HL-60 (cell line): ENCODE results near the gene SLC26A3.

Source experiments
- DNase-seq, 2 experiments: peaks; one replicate each; pipeline ENCODE4 v3.0.0-alpha.2; 2010 to 2020; ENCODE audit warnings: low read depth in 1 of 2, low spot score in 1 of 2
- H3K27ac ChIP-seq: fragments of 250-450 bp; sonication (Bioruptor Pico); replicated peaks from 2 replicates; pipeline ENCODE4 v1.5.1; 2020; ENCODE audit warnings: mild to moderate bottlenecking, moderate library complexity
- H3K27me3 ChIP-seq: fragments of 250-450 bp; sonication (Bioruptor Pico); 2 replicates; pipeline ENCODE4 v1.5.1; 2021; ENCODE audit warnings: mild to moderate bottlenecking, moderate library complexity; ENCODE audit not compliant: insufficient read depth, poor library complexity, severe bottlenecking
- H3K4me3 ChIP-seq: replicated peaks from 2 replicates; pipeline ENCODE4 v1.5.1; 2011; ENCODE audit warnings: mild to moderate bottlenecking, control low read depth, low read length; ENCODE audit not compliant: insufficient read depth
- CTCF ChIP-seq: IDR thresholded peaks from one replicate; pipeline ENCODE4 v1.5.1; 2011; ENCODE audit warnings: low read length, control low read depth, inconsistent platforms; ENCODE audit not compliant: insufficient read depth
- GABPA ChIP-seq: IDR thresholded peaks from 2 replicates; pipeline ENCODE4 v1.6.1; 2012; ENCODE audit warnings: low read depth
- POLR2AphosphoS5 ChIP-seq: IDR thresholded peaks from 2 replicates; pipeline ENCODE4 v1.6.1; 2012; ENCODE audit warnings: low read depth
- REST ChIP-seq: IDR thresholded peaks from 2 replicates; pipeline ENCODE4 v1.6.1; 2012; ENCODE audit warnings: low read depth; ENCODE audit not compliant: insufficient replicate concordance
- SPI1 ChIP-seq: IDR thresholded peaks from 2 replicates; pipeline ENCODE4 v1.6.1; 2012; ENCODE audit warnings: low read depth, mild to moderate bottlenecking, borderline replicate concordance

The SLC26A3 gene

GRCh38 chr7:107837145-107837512 lies 34.1 kb upstream of the SLC26A3 start:
- H3K27ac ChIP-seq = no peak overlapping the region
- DNase-seq = no peak
- TF ChIP-seq REST = no peak
- no peak for TF ChIP-seq GABPA
- no peak for TF ChIP-seq POLR2AphosphoS5
- TF ChIP-seq SPI1 = no peak
- TF ChIP-seq CTCF = no peak
- H3K4me3 ChIP-seq = no peak overlapping the region
- H3K27me3 ChIP-seq = no peaks in the 10 kb centered on the region

- no peak for DNase-seq
- Histone ChIP-seq H3K27me3 (no peaks in the 10 kb centered on the region), H3K27ac (no peak overlapping the region), H3K4me3 (no peak overlapping the region)
- no peak for TF ChIP-seq CTCF
Observed at GRCh38 chr7:107836237-107837144, 33.5 kb upstream of the SLC26A3 start.

- TF ChIP-seq POLR2AphosphoS5 = no peak
- TF ChIP-seq GABPA = no peak
- TF ChIP-seq REST = no peak
- no peak for TF ChIP-seq CTCF
- no peak for TF ChIP-seq SPI1
- DNase-seq = no peak
- no peaks in the 10 kb centered on the region for H3K27me3 ChIP-seq
Observed at GRCh38 chr7:107834401-107834800, 31.4 kb upstream of the SLC26A3 start.

GRCh38 chr7:107833684-107834106 lies 30.7 kb upstream of the SLC26A3 start:
- DNase-seq = no peak
- H3K27me3 ChIP-seq = no peaks in the 10 kb centered on the region
- TF ChIP-seq CTCF (no peak), GABPA (no peak), POLR2AphosphoS5 (no peak), REST (no peak), SPI1 (no peak)
- no peak overlapping the region for H3K27ac ChIP-seq
- H3K4me3 ChIP-seq = no peak overlapping the region

More at GRCh38 chr7:107834401-107834800, 31.4 kb upstream of the SLC26A3 start:
- Histone ChIP-seq H3K4me3 (no peak overlapping the region), H3K27ac (no peak overlapping the region)
